Loucy (cell line): ENCODE data around the gene HOXA5.

Experiments
- H2AFZ ChIP-seq: fragments of 200-600 bp; sonication (generic); 2 replicates; pipeline ENCODE4 v1.6.0; 2016; ENCODE audit warnings: antibody characterized with exemption, mild to moderate bottlenecking, low read length, moderate library complexity
- H3F3A ChIP-seq: fragments of 200-600 bp; 2 replicates; pipeline ENCODE4 v1.6.0; 2016; ENCODE audit warnings: antibody characterized with exemption, low read depth, mild to moderate bottlenecking
- H3K27me3 ChIP-seq: fragments of 200-600 bp; sonication (generic); 2 replicates; pipeline ENCODE4 v1.6.1; 2014; ENCODE audit warnings: low read length, mild to moderate bottlenecking; ENCODE audit not compliant: insufficient read depth, poor library complexity, severe bottlenecking
- H3K36me3 ChIP-seq: fragments of 200-600 bp; sonication (generic); 2 replicates; pipeline ENCODE4 v1.6.1; 2016; ENCODE audit warnings: low read length; ENCODE audit not compliant: insufficient read depth
- H3K4me1 ChIP-seq: fragments of 200-600 bp; sonication (generic); 2 replicates; pipeline ENCODE4 v1.5.1; 2014; ENCODE audit warnings: low read length, mild to moderate bottlenecking; ENCODE audit not compliant: insufficient read depth, poor library complexity, severe bottlenecking
- H3K4me2 ChIP-seq: fragments of 200-600 bp; sonication (generic); 2 replicates; pipeline ENCODE4 v1.6.0; 2014; ENCODE audit warnings: antibody characterized with exemption, low read length, low read depth, mild to moderate bottlenecking; ENCODE audit not compliant: poor library complexity, severe bottlenecking
- H3K4me3 ChIP-seq: fragments of 200-600 bp; sonication (generic); 2 replicates; pipeline ENCODE4 v1.5.1; 2014; ENCODE audit warnings: low read length, mild to moderate bottlenecking, mixed read lengths; ENCODE audit not compliant: poor library complexity, severe bottlenecking
- H3K79me2 ChIP-seq: fragments of 200-600 bp; sonication (generic); 2 replicates; pipeline ENCODE4 v1.6.1; 2014; ENCODE audit warnings: low read length; ENCODE audit not compliant: insufficient read depth
- H3K9ac ChIP-seq: fragments of 200-600 bp; sonication (generic); 2 replicates; pipeline ENCODE4 v1.6.0; 2014; ENCODE audit warnings: mild to moderate bottlenecking, low read depth, low read length, moderate library complexity; ENCODE audit not compliant: poor library complexity, severe bottlenecking
- H3K9me2 ChIP-seq: fragments of 200-600 bp; sonication (generic); replicated peaks from 2 replicates; pipeline ENCODE4 v1.6.1; 2016; ENCODE audit warnings: low read depth, low read length, mixed read lengths
- H3K9me3 ChIP-seq: fragments of 200-600 bp; sonication (generic); 2 replicates; pipeline ENCODE4 v1.6.1; 2014; ENCODE audit warnings: mild to moderate bottlenecking, antibody characterized with exemption, low read length, low read depth; ENCODE audit not compliant: insufficient read depth
- H4K20me1 ChIP-seq: fragments of 200-600 bp; sonication (generic); 2 replicates; pipeline ENCODE4 v1.6.0; 2014; ENCODE audit warnings: antibody characterized with exemption, low read length, mild to moderate bottlenecking; ENCODE audit not compliant: insufficient read depth, poor library complexity, severe bottlenecking
- EZH2phosphoT487 ChIP-seq: fragments of 200-600 bp; IDR thresholded peaks from 2 replicates; pipeline ENCODE4 v1.6.1; 2018; ENCODE audit warnings: antibody characterized with exemption, mild to moderate bottlenecking, moderate library complexity, borderline replicate concordance
- TF ChIP-seq, protein P1 (sequence below): fragments of 200-600 bp; sonication (generic); conservative IDR thresholded peaks from 2 replicates; pipeline ENCODE4 v1.5.1; 2014; ENCODE audit warnings: mild to moderate bottlenecking, antibody characterized with exemption, low read length

Gene HOXA5

DNA sequence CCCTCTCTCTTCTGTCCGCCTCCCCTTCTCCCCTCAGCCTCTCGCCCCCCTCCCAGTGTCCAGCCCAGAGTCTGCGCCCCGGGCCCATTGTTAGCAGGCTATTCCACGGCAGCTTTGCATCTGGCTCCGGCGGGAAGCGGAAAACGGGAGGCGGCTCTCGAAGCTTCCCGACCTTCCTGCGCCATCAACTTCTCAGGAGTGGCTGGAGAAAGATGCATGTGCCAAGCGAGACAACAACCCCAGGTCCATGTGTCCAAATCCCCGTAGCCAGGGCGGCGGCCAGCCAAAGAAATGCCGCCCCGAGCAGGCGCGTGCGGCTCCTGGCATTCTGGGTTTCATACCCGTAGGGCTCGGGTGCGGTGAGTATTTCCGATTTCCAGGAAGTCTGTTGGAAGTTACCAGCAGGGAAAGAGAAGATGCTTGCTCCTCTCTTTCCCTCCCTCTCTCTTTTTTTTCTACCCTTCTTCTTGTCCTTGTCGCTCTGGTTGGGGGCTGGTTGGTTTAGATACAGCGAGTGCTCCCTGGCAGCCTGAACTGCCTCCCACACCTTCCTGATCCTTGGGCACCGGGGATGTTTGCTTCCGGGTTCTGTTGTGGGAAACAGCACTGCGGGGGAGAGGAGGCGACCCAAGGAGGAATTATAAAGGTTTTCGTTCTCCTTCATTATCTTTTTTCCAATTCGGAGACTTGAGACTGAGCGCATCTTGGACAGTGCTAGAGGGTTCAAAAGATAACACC, 39.8 kb downstream of the HOXA5 start:
- Histone ChIP-seq H4K20me1 (peaks cover 13% of the 10 kb centered on the region), H3K9ac (no peak overlapping the region), H3K79me2 (peaks cover 66% of the 10 kb centered on the region), H3K4me1 (peaks cover 8% of the 10 kb centered on the region), H3K4me3 (no peak overlapping the region), H3K27me3 (no peaks in the 10 kb centered on the region), H2AFZ (no peak overlapping the region), H3F3A (no peaks in the 10 kb centered on the region), H3K9me3 (no peaks in the 10 kb centered on the region), H3K4me2 (peak overlapping the region; percentile 95), H3K9me2 (no peaks in the 10 kb centered on the region), H3K36me3 (peaks cover 35% of the 10 kb centered on the region; the same call in 1 of the 2 replicates)
- TF ChIP-seq EZH2phosphoT487 = no peak
- TF ChIP-seq, protein P1, sequence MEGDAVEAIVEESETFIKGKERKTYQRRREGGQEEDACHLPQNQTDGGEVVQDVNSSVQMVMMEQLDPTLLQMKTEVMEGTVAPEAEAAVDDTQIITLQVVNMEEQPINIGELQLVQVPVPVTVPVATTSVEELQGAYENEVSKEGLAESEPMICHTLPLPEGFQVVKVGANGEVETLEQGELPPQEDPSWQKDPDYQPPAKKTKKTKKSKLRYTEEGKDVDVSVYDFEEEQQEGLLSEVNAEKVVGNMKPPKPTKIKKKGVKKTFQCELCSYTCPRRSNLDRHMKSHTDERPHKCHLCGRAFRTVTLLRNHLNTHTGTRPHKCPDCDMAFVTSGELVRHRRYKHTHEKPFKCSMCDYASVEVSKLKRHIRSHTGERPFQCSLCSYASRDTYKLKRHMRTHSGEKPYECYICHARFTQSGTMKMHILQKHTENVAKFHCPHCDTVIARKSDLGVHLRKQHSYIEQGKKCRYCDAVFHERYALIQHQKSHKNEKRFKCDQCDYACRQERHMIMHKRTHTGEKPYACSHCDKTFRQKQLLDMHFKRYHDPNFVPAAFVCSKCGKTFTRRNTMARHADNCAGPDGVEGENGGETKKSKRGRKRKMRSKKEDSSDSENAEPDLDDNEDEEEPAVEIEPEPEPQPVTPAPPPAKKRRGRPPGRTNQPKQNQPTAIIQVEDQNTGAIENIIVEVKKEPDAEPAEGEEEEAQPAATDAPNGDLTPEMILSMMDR = no peak

DNA sequence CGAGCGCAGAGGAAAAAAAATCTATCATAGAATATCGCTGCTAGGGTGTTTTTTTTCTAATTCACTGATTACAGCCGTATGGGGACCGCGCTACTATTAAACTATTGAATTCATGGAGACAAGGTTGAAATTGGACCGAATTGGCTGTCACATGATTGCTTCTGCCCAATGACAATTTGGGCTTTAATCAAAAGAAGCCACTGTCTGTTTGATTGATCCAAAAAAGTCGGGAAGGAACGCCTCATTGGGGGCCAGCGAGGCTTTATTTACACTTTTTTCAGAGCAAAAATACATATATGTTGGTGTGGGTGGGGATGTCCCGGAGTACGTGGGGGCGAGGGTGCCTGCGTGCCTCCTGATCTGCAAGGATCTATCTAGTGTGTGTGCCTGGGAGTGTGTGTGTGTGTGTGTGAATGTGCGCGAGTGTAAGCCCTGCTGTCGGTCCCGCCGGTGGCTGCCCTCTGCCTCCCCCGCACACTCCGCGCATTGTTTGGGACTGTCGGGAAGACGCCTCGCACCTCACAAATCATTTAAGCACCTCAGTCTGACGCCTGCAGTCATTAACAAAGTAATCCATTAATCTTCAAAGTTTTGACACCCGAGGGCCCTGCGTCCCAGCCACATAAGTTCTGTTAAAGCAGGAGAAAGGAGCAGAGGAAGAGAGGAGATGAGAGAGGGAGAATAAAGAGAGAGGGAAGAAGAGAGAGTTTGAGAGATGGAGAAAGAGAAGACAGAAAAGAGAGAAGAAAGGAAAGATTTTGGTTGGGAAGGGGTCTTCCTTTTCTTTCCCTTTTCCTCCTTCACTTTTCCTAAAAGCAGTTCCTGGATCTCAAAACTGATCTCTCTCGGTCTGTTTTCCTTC, 40.7 kb downstream of the HOXA5 start, which contains the start of gene HOXA2:
TSS of gene HOXA2 (minus strand) at position 103 of the 862 bp plus-strand sequence. CDS start 183 bp downstream, outside the sequence.
- Histone ChIP-seq H2AFZ (no peak within 1 kb of the TSS), H3K79me2 (peaks cover 75% of the 10 kb centered on the region), H3K9me2 (no peaks in the 10 kb centered on the region), H3K9ac (peak within 1 kb of the TSS; percentile 87), H3K4me3 (peak within 1 kb of the TSS; percentile 88), H3F3A (no peaks in the 10 kb centered on the region), H3K4me1 (peaks cover 14% of the 10 kb centered on the region), H3K27me3 (no peaks in the 10 kb centered on the region), H4K20me1 (peaks cover 15% of the 10 kb centered on the region), H3K36me3 (peaks cover 27% of the 10 kb centered on the region; the same call in 1 of the 2 replicates), H3K4me2 (peak within 1 kb of the TSS; percentile 95), H3K9me3 (no peaks in the 10 kb centered on the region)
- TF ChIP-seq, protein P1 = no peak
- TF ChIP-seq EZH2phosphoT487 = no peak

DNA sequence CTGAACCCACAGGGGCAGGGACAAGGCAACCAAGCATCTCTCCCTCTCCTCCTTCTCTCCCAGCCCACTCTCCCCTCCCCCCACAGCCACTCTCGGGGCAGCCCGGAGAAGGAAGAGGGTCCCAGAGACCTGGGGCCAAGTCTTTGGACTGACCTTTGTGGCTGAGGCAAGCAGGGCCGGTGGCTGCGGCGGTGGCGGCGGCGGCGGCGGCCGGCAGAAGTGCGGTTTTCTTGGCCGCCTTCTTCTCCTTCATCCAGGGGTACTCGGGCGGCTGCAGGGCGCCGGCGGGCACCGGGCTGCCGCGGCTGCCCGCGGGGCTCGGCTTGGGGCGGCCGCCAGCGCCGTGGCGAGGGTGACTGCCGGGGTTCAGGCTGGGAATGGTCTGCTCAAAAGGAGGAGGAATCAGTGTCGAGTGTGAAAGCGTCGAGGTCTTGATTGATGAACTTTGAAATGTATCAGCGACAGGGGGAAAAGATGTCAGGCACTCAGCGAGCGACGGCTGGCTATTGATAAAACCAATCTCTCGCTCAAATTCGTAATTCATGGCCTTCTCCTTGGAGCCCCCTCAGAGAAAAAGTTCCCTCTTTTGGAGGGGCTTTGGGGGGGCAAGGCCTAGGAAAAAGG, 41.4 kb downstream of the HOXA5 start:
- H3K36me3 ChIP-seq = peaks cover 22% of the 10 kb centered on the region; the same call in 1 of the 2 replicates
- H3K4me3 ChIP-seq = peak overlapping the region; percentile 88
- H3K9me3 ChIP-seq = no peaks in the 10 kb centered on the region
- peaks cover 20% of the 10 kb centered on the region for H3K4me1 ChIP-seq
- H3K4me2 ChIP-seq = peak overlapping the region; percentile 95
- no peaks in the 10 kb centered on the region for H3F3A ChIP-seq
- H4K20me1 ChIP-seq = peaks cover 18% of the 10 kb centered on the region
- no peak for TF ChIP-seq EZH2phosphoT487
- TF ChIP-seq, protein P1 = no peak
- H3K9ac ChIP-seq = peak overlapping the region; percentile 87
- H3K9me2 ChIP-seq = no peaks in the 10 kb centered on the region
- no peaks in the 10 kb centered on the region for H3K27me3 ChIP-seq
- peaks cover 82% of the 10 kb centered on the region for H3K79me2 ChIP-seq
- no peak overlapping the region for H2AFZ ChIP-seq
